ENCODE measurements around the gene PRAF2. TPM values are rescaled to one million over a fixed set of nuclear protein-coding genes. Genes with fewer than 3 reads are reported as not detected.

Gene PRAF2
- total and polyA plus RNA-seq, 2 of the 13 experiments (the other 11 are each of a cell fraction or from before 2014, with no cell fraction given) = 0.33 to 2.6 TPM

- TF ChIP-seq, protein P1, sequence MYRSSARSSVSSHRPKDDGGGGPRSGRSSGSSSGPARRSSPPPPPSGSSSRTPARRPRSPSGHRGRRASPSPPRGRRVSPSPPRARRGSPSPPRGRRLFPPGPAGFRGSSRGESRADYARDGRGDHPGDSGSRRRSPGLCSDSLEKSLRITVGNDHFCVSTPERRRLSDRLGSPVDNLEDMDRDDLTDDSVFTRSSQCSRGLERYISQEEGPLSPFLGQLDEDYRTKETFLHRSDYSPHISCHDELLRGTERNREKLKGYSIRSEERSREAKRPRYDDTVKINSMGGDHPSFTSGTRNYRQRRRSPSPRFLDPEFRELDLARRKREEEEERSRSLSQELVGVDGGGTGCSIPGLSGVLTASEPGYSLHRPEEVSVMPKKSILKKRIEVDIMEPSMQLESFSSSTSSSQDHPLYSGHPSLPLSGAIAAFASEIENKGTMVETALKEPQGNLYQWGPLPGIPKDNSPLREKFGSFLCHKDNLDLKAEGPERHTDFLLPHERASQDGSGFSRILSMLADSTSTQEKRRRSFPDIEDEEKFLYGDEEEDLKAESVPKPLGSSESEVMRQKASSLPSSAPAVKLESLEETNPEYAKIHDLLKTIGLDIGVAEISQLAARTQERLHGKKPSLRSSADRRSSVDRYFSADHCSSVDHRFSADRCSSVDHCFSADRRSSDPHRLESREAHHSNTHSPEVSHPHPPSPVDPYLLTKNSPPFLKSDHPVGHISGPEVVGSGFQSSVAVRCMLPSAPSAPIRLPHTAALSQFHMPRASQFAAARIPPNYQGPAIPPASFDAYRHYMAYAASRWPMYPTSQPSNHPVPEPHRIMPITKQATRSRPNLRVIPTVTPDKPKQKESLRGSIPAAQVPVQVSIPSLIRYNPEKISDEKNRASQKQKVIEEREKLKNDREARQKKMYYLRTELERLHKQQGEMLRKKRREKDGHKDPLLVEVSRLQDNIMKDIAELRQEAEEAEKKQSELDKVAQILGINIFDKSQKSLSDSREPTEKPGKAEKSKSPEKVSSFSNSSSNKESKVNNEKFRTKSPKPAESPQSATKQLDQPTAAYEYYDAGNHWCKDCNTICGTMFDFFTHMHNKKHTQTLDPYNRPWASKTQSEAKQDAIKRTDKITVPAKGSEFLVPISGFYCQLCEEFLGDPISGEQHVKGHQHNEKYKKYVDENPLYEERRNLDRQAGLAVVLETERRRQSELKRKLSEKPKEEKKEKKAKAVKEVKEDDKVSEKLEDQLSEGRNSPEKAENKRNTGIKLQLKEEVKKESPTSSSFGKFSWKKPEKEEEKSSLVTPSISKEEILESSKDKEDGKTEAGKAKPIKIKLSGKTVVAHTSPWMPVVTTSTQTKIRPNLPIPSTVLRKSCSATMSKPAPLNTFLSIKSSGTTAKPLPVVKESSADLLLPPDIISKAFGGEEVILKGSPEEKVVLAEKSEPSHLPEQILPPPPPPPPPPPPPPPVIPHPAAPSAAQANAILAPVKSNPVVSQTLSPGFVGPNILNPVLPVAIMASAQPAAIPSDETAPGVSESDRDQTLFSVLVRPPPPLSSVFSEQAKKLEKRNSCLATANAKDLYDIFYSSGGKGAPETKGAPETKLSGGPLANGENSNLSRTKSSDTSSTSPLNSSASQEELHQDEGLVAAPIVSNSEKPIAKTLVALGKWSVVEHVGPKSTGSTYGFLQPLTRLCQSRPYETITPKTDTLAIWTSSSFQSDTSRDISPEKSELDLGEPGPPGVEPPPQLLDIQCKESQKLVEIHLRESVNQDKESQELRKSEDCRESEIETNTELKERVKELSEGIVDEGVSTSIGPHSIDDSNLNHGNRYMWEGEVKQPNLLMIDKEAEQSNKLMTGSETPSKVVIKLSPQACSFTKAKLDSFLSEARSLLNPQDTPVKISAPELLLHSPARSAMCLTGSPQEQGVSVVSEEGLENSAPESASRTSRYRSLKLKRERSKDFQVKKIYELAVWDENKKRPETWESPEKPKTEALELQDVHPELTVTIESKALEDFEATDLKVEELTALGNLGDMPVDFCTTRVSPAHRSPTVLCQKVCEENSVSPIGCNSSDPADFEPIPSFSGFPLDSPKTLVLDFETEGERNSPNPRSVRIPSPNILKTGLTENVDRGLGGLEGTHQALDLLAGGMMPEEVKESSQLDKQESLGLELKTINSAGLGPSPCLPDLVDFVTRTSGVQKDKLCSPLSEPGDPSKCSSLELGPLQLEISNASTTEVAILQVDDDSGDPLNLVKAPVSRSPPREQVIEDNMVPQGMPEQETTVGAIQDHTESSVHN (CRISPR knock-in tag; IDR thresholded peaks at IDR 0.05) = no peak
- TF ChIP-seq KDM3A (CRISPR knock-in tag; IDR thresholded peaks at IDR 0.05; ENCODE audit: low read depth) (0 out of 2 replicates have a peak, but pooled peaks have one; percentile 40), RCOR2 (CRISPR knock-in tag; IDR thresholded peaks at IDR 0.05) (no peak), ZSCAN12 (CRISPR knock-in tag; IDR thresholded peaks at IDR 0.05) (no peak), ZNF17 (CRISPR knock-in tag; IDR thresholded peaks at IDR 0.05) (no peak), ZNF33A (CRISPR knock-in tag; IDR thresholded peaks at IDR 0.05; ENCODE audit: borderline replicate concordance) (no peak), HNRNPL (IDR thresholded peaks at IDR 0.05; ENCODE audit: low read depth, low read length) (0 out of 2 replicates have a peak, but pooled peaks have one; percentile 31), NCOA5 (CRISPR knock-in tag; IDR thresholded peaks at IDR 0.05) (no peak), ZNF446 (CRISPR knock-in tag; IDR thresholded peaks at IDR 0.05) (no peak), POLR2A (IDR thresholded peaks at IDR 0.05; ENCODE audit: insufficient read depth in 1 of 2, low read depth in 2 of 2, low read length in 2 of 2) (peak in 1 of 2 experiments; percentile 47; a peak in 3 of 4 replicates), ZNF138 (CRISPR knock-in tag; IDR thresholded peaks at IDR 0.05; ENCODE audit: low read depth) (no peak), ZNF780A (CRISPR knock-in tag; IDR thresholded peaks at IDR 0.05) (no peak), ZNF124 (CRISPR knock-in tag; IDR thresholded peaks at IDR 0.05) (peak; percentile 24; the same call in 1 of the 2 replicates), GTF2F1 (IDR thresholded peaks at IDR 0.05; ENCODE audit: low read length) (no peak), FIP1L1 (IDR thresholded peaks at IDR 0.05; ENCODE audit: borderline replicate concordance, insufficient read depth, low read depth, low read length) (no peak), CHD4 (IDR thresholded peaks at IDR 0.05; ENCODE audit: borderline replicate concordance, low read length) (no peak), NFRKB (IDR thresholded peaks at IDR 0.05) (no peak), GFI1 (CRISPR knock-in tag; IDR thresholded peaks at IDR 0.05; ENCODE audit: borderline replicate concordance) (no peak)
- TF ChIP-seq, protein P2, sequence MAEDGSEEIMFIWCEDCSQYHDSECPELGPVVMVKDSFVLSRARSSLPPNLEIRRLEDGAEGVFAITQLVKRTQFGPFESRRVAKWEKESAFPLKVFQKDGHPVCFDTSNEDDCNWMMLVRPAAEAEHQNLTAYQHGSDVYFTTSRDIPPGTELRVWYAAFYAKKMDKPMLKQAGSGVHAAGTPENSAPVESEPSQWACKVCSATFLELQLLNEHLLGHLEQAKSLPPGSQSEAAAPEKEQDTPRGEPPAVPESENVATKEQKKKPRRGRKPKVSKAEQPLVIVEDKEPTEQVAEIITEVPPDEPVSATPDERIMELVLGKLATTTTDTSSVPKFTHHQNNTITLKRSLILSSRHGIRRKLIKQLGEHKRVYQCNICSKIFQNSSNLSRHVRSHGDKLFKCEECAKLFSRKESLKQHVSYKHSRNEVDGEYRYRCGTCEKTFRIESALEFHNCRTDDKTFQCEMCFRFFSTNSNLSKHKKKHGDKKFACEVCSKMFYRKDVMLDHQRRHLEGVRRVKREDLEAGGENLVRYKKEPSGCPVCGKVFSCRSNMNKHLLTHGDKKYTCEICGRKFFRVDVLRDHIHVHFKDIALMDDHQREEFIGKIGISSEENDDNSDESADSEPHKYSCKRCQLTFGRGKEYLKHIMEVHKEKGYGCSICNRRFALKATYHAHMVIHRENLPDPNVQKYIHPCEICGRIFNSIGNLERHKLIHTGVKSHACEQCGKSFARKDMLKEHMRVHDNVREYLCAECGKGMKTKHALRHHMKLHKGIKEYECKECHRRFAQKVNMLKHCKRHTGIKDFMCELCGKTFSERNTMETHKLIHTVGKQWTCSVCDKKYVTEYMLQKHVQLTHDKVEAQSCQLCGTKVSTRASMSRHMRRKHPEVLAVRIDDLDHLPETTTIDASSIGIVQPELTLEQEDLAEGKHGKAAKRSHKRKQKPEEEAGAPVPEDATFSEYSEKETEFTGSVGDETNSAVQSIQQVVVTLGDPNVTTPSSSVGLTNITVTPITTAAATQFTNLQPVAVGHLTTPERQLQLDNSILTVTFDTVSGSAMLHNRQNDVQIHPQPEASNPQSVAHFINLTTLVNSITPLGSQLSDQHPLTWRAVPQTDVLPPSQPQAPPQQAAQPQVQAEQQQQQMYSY (CRISPR knock-in tag; IDR thresholded peaks at IDR 0.05) = no peak
These were observed 6.0 kb upstream of the PRAF2 start, which contains the start of gene WDR45 (continued) for GRCh38 chrX:49079489-49080428.
